Measurements from ENCODE around the gene FBXO10. TPM values are rescaled to one million over a fixed set of nuclear protein-coding genes. Genes with fewer than 3 reads are reported as not detected.

The FBXO10 gene
- total RNA-seq, 1 experiment from 2014 or later, result 5.3 TPM

- CTCF ChIA-PET, result no interaction called here
- Histone ChIP-seq H4K20me1 (ENCODE audit: insufficient read depth) (peaks cover 8% of the 10 kb centered on the region; the same call in 1 of the 2 replicates), H3K9me2 (ENCODE audit: insufficient read depth) (no peaks in the 10 kb centered on the region), H3K9me3 (ENCODE audit: control insufficient read depth in 1 of 2, insufficient read depth in 1 of 2, low read depth in 1 of 2, low read length in 2 of 2) (no peaks in the 10 kb centered on the region), H3K27ac (ENCODE audit: low read depth, low read length) (no peak overlapping the region), H3K79me2 (ENCODE audit: insufficient read depth, low read length) (peaks cover 59% of the 10 kb centered on the region), H3K4me1 (ENCODE audit: control insufficient read depth in 1 of 2, insufficient read depth in 2 of 2, low read length in 2 of 2) (no peaks in the 10 kb centered on the region), H2AFZ (ENCODE audit: low read depth, low read length, poor library complexity, severe bottlenecking) (no peak overlapping the region), H3K9ac (ENCODE audit: low read length) (no peak overlapping the region), H3K27me3 (ENCODE audit: insufficient read depth, low read length) (no peaks in the 10 kb centered on the region), H3K36me3 (ENCODE audit: control insufficient read depth in 1 of 2, insufficient read depth in 2 of 2, low read length in 2 of 2) (0 out of 4 replicates have a peak, but pooled peaks cover 4 to 6% of the 10 kb centered on the region in 2 experiments), H3K4me3 (replicated peaks in 1 of 2; ENCODE audit: low read depth in 1 of 2, low read length in 2 of 2) (no peak overlapping the region), H3K4me2 (ENCODE audit: low read length) (no peak overlapping the region)
- POLR2A ChIA-PET, result no interaction called here
- no peak for TF ChIP-seq EZH2phosphoT487 (IDR thresholded peaks at IDR 0.05; ENCODE audit: borderline replicate concordance)
- TF ChIP-seq EGR1 (IDR thresholded peaks at IDR 0.05; ENCODE audit: low read depth), result no peak
- ATAC-seq (no peak), DNase-seq (ENCODE audit: low read depth, low spot score) (no peak)
- BruUV-seq (replicated peaks), result no TSS peak
- RAD21 ChIA-PET (ENCODE audit: low non-redundant PET in 1 of 2, low total read pairs in 2 of 2, uncharacterized antibody in 2 of 2, unreplicated experiment in 2 of 2), result no interaction called here
- intact Hi-C loops (cut with micrococcal nuclease), result no loop called here
These were observed 4.9 kb downstream of the FBXO10 start for GRCh38 chr9:37571282-37571681.

GRCh38 chr9:37566716-37567115 is 9.5 kb downstream of the FBXO10 start:
- Histone ChIP-seq H4K20me1 (ENCODE audit: insufficient read depth) (0 out of 2 replicates have a peak, but pooled peaks cover 4% of the 10 kb centered on the region), H3K9me2 (ENCODE audit: insufficient read depth) (no peaks in the 10 kb centered on the region), H3K79me2 (ENCODE audit: insufficient read depth, low read length) (peaks cover 28% of the 10 kb centered on the region), H3K4me3 (replicated peaks in 1 of 2; ENCODE audit: low read depth in 1 of 2, low read length in 2 of 2) (no peak overlapping the region), H3K27me3 (ENCODE audit: insufficient read depth, low read length) (no peaks in the 10 kb centered on the region), H3K4me2 (ENCODE audit: low read length) (no peak overlapping the region), H3K27ac (ENCODE audit: low read depth, low read length) (no peak overlapping the region), H3K9ac (ENCODE audit: low read length) (no peak overlapping the region), H3K4me1 (ENCODE audit: control insufficient read depth in 1 of 2, insufficient read depth in 2 of 2, low read length in 2 of 2) (no peaks in the 10 kb centered on the region), H3K36me3 (ENCODE audit: control insufficient read depth in 1 of 2, insufficient read depth in 2 of 2, low read length in 2 of 2) (0 out of 4 replicates have a peak, but pooled peaks cover 4 to 6% of the 10 kb centered on the region in 2 experiments), H3K9me3 (ENCODE audit: control insufficient read depth in 1 of 2, insufficient read depth in 1 of 2, low read depth in 1 of 2, low read length in 2 of 2) (peaks cover 0 to 4% of the 10 kb centered on the region in 2 experiments; a peak in 2 of 4 replicates), H2AFZ (ENCODE audit: low read depth, low read length, poor library complexity, severe bottlenecking) (no peak overlapping the region)
- ATAC-seq (no peak), DNase-seq (ENCODE audit: low read depth, low spot score) (no peak)
- RAD21 ChIA-PET (ENCODE audit: low non-redundant PET in 1 of 2, low total read pairs in 2 of 2, uncharacterized antibody in 2 of 2, unreplicated experiment in 2 of 2), result no interaction called here
- BruUV-seq (replicated peaks), result no TSS peak
- POLR2A ChIA-PET, result no interaction called here
- CTCF ChIA-PET, result no interaction called here
- intact Hi-C loops (cut with micrococcal nuclease), result no loop called here
- TF ChIP-seq ELF1 (IDR thresholded peaks at IDR 0.05; ENCODE audit: borderline replicate concordance, low read depth) (no peak), POLR2AphosphoS5 (IDR thresholded peaks at IDR 0.05; ENCODE audit: low read depth, low read length) (no peak), EGR1 (IDR thresholded peaks at IDR 0.05; ENCODE audit: low read depth) (no peak), POLR2A (IDR thresholded peaks at IDR 0.05; ENCODE audit: borderline replicate concordance, extremely low read depth, insufficient read depth, insufficient read length) (no peak), SIN3A (IDR thresholded peaks at IDR 0.05; ENCODE audit: low read depth) (no peak), SRF (IDR thresholded peaks at IDR 0.05; ENCODE audit: low read depth) (no peak), SP1 (IDR thresholded peaks at IDR 0.05; ENCODE audit: low read depth) (no peak), RAD21 (IDR thresholded peaks at IDR 0.05; ENCODE audit: low read depth) (no peak), ATF3 (IDR thresholded peaks at IDR 0.05) (no peak), ZNF274 (IDR thresholded peaks at IDR 0.05; ENCODE audit: low read depth, low read length) (no peak), TCF7L2 (IDR thresholded peaks at IDR 0.05; ENCODE audit: borderline replicate concordance, extremely low read depth, insufficient read depth, insufficient read length) (no peak), EZH2 (IDR thresholded peaks at IDR 0.05) (no peak), MAX (IDR thresholded peaks at IDR 0.05) (no peak), REST (IDR thresholded peaks at IDR 0.05; ENCODE audit: low read depth) (no peak), CTCF (IDR thresholded peaks at IDR 0.05 in 2 of 3, conservative IDR thresholded peaks at IDR 0.05 in 1 of 3; ENCODE audit: borderline replicate concordance in 1 of 3, insufficient read depth in 1 of 3, low read depth in 2 of 3, low read length in 2 of 3) (no peak), JUND (IDR thresholded peaks at IDR 0.05) (no peak)
